H1 (cell line): ENCODE data around the gene NUDT3. TPM values are rescaled to one million over a fixed set of nuclear protein-coding genes. Genes with fewer than 3 reads are reported as not detected.
A peak's percentile ranks its signal among the peaks of the same experiment; 100 is the strongest.

Experiments used
- BCL11A ChIP-seq, 2 experiments: IDR thresholded peaks; one replicate each; pipeline ENCODE4 v1.6.1; 2011; ENCODE audit warnings: low read depth in 2 of 2, low read length in 2 of 2, mild to moderate bottlenecking in 2 of 2
- CHD7 ChIP-seq: fragments of 300-600 bp; sonication (generic); IDR thresholded peaks from 2 replicates; pipeline ENCODE4 v1.7.1; 2012; ENCODE audit warnings: low read length, moderate library complexity, mild to moderate bottlenecking, inconsistent platforms; ENCODE audit not compliant: insufficient replicate concordance
- JUND ChIP-seq: IDR thresholded peaks from 2 replicates; pipeline ENCODE4 v1.6.1; 2011; ENCODE audit warnings: mild to moderate bottlenecking, improper control_type of control experiment, low read length
- KDM1A ChIP-seq: fragments of 200-600, 300-600 bp; sonication (generic); IDR thresholded peaks from 2 replicates; pipeline ENCODE4 v1.7.1; 2016; ENCODE audit warnings: mild to moderate bottlenecking, low read length, borderline replicate concordance
- KDM5A ChIP-seq: fragments of 200-600 bp; IDR thresholded peaks from 2 replicates; pipeline ENCODE4 v1.7.1; 2012; ENCODE audit warnings: mild to moderate bottlenecking, low read length, inconsistent platforms, mixed read lengths
- MAX ChIP-seq: IDR thresholded peaks from 2 replicates; pipeline ENCODE4 v1.6.1; 2012; ENCODE audit warnings: inconsistent platforms
- PHF8 ChIP-seq: fragments of 200-600 bp; sonication (generic); conservative IDR thresholded peaks from 2 replicates; pipeline ENCODE4 v1.7.1; 2012; ENCODE audit warnings: low read depth, mild to moderate bottlenecking, inconsistent platforms, low read length, moderate library complexity
- RFX5 ChIP-seq: IDR thresholded peaks from 2 replicates; pipeline ENCODE4 v1.6.1; 2011; ENCODE audit warnings: low read depth, low read length, improper control_type of control experiment, borderline replicate concordance
- SIRT6 ChIP-seq: IDR thresholded peaks from one replicate; pipeline ENCODE4 v1.7.1; 2012; ENCODE audit warnings: low read length, inconsistent platforms
- YY1 ChIP-seq: IDR thresholded peaks from 2 replicates; pipeline ENCODE4 v1.6.1; 2011; ENCODE audit warnings: low read depth, mild to moderate bottlenecking, low read length
- polyA plus RNA-seq, 7 experiments: library from polyadenylated mRNA; depleted of rRNA in 3 of 7; stranded (reverse) in 5 of 7; unstranded in 2 of 7; fragments of >200 nt in 5 of 7; fragments of 200-250 nt in 2 of 7; gene quantifications; 1 replicate in 5 of 7; 2 replicates in 1 of 7; 4 replicates in 1 of 7; pipeline versions ENCODE4 v1.2.1 to v1.2.3, GENCODE V29; 2011 to 2013; ENCODE audit warnings: missing spikeins in 2 of 7, mixed read lengths in 2 of 7
- total RNA-seq: library from RNA; stranded (reverse); fragmentation: NEBNext Ultra II Directional; extraction: Animal tissue kit (Norgen Biotek cat#: 25700); gene quantifications from 2 replicates; pipeline ENCODE4 v1.2.1, GENCODE V29; 2021

Gene NUDT3
- total and polyA plus RNA-seq, 2 of the 8 experiments (the other 6 are each of a cell fraction or from before 2014, with no cell fraction given), result 14.1 to 36.9 TPM

GRCh38 chr6:34248727-34249468, 143.6 kb downstream of the NUDT3 start, which contains the start of gene SMIM29 (continued):
- TF ChIP-seq MAX (peak; percentile 44; the same call in 1 of the 2 replicates), CHD7 (no peak), RFX5 (0 out of 2 replicates have a peak, but pooled peaks have one; percentile 5), PHF8 (peak; percentile 20), KDM5A (no peak), SIRT6 (no peak), KDM1A (no peak), YY1 (no peak), JUND (0 out of 2 replicates have a peak, but pooled peaks have one; percentile 22), BCL11A (IDR thresholded peaks at IDR 0.05; ENCODE audit: low read depth in 2 of 2, low read length in 2 of 2) (no peak)
